ENCODE data around the gene TSC22D3. TPM values are rescaled to one million over a fixed set of nuclear protein-coding genes. Genes with fewer than 3 reads are reported as not detected.

Gene TSC22D3
- total RNA-seq, 1 donor from 2014 or later: 46.5 TPM

- no peak for FAIRE-seq
- peak in 1 of 2 donors; percentile 35 for DNase-seq (ENCODE audit: low spot score in 2 of 2)
Measured at GRCh38 chrX:107731831-107732502, 43.6 kb downstream of the TSC22D3 start.

GRCh38 chrX:107730991-107731766, 44.4 kb downstream of the TSC22D3 start:
- no peak for DNase-seq (ENCODE audit: low spot score in 2 of 2)
- FAIRE-seq: no peak

GRCh38 chrX:107730298-107730655, 45.3 kb downstream of the TSC22D3 start:
- DNase-seq (ENCODE audit: low spot score in 2 of 2) (no peak), FAIRE-seq (no peak)

- FAIRE-seq (no peak), DNase-seq (ENCODE audit: low spot score in 2 of 2) (no peak)
Measured at GRCh38 chrX:107729558-107730297, 45.9 kb downstream of the TSC22D3 start.

- FAIRE-seq: no peak
- DNase-seq (ENCODE audit: low spot score in 2 of 2): no peak
Measured at GRCh38 chrX:107728371-107729099, 47.1 kb downstream of the TSC22D3 start.

GRCh38 chrX:107726816-107727534, 48.6 kb downstream of the TSC22D3 start:
- no peak for FAIRE-seq
- DNase-seq (ENCODE audit: low spot score in 2 of 2): no peak

GRCh38 chrX:107725761-107726555, 49.6 kb downstream of the TSC22D3 start:
- FAIRE-seq: no peak
- no peak for DNase-seq (ENCODE audit: low spot score in 2 of 2)

GRCh38 chrX:107724653-107725052, 50.9 kb downstream of the TSC22D3 start:
- FAIRE-seq (no peak), DNase-seq (ENCODE audit: low spot score in 2 of 2) (no peak)

- FAIRE-seq: no peak
- DNase-seq (ENCODE audit: low spot score in 2 of 2): no peak
Measured at GRCh38 chrX:107723511-107723910, 52.1 kb downstream of the TSC22D3 start.

- DNase-seq (ENCODE audit: low spot score in 2 of 2): no peak
- no peak for FAIRE-seq
Measured at GRCh38 chrX:107721966-107722707, 53.5 kb downstream of the TSC22D3 start.

GRCh38 chrX:107721318-107721717, 54.3 kb downstream of the TSC22D3 start:
- FAIRE-seq (no peak), DNase-seq (ENCODE audit: low spot score in 2 of 2) (no peak)

- FAIRE-seq (peak; percentile 50), DNase-seq (ENCODE audit: low spot score in 2 of 2) (no peak)
Measured at GRCh38 chrX:107718156-107718621, 57.4 kb downstream of the TSC22D3 start.

- FAIRE-seq (no peak), DNase-seq (ENCODE audit: low spot score in 2 of 2) (peak; percentile 54 to 62)
Measured at GRCh38 chrX:107716816-107717700, 58.5 kb downstream of the TSC22D3 start.

GRCh38 chrX:107716118-107716684, 59.4 kb downstream of the TSC22D3 start:
- FAIRE-seq: no peak

GRCh38 chrX:107715331-107716117, 60.1 kb downstream of the TSC22D3 start:
- no peak for DNase-seq (ENCODE audit: low spot score in 2 of 2)
- FAIRE-seq: no peak

More at GRCh38 chrX:107716118-107716684, 59.4 kb downstream of the TSC22D3 start:
- DNase-seq (ENCODE audit: low spot score in 2 of 2): peak in 1 of 2 donors; percentile 72

Measured in frontal cortex (tissue), 4 donors.